Tibial nerve (tissue), 4 donors: Measurements from ENCODE around the gene TBC1D13. TPM values are rescaled to one million over a fixed set of nuclear protein-coding genes. Genes with fewer than 3 reads are reported as not detected.

ENCODE experiments used
- DNase-seq, 2 donors: peaks; one replicate each; pipeline ENCODE4 v3.0.0-alpha.2; 2019; ENCODE audit warnings: low spot score in 2 of 2
- H3K27ac ChIP-seq, 4 donors: fragments of 200-600 bp; sonication (generic) in 3 of 4; one replicate each; pipeline ENCODE4 v1.5.1; 2017 to 2019; ENCODE audit warnings: mild to moderate bottlenecking in 1 of 4
- H3K27me3 ChIP-seq, 2 donors: fragments of 200-600 bp; sonication (generic) in 1 of 2; one replicate each; pipeline versions ENCODE4 v1.5.1 to v1.6.0; 2017 to 2019
- H3K36me3 ChIP-seq, 3 donors: fragments of 200-600 bp; sonication (generic); one replicate each; pipeline ENCODE4 v1.5.1; 2018 to 2019
- H3K4me1 ChIP-seq, 4 donors: fragments of 200-600 bp; sonication (generic) in 3 of 4; one replicate each; pipeline ENCODE4 v1.5.1; 2017 to 2019
- H3K4me3 ChIP-seq, 4 donors: fragments of 200-600 bp; sonication (generic) in 3 of 4; one replicate each; pipeline ENCODE4 v1.5.1; 2017 to 2019; ENCODE audit warnings: mild to moderate bottlenecking in 1 of 4, moderate library complexity in 1 of 4
- H3K9me3 ChIP-seq, 4 donors: fragments of 200-600 bp; sonication (generic) in 3 of 4; one replicate each; pipeline ENCODE4 v1.5.1; 2017 to 2019
- EP300 ChIP-seq, 2 donors: sonication (generic); formaldehyde crosslinking; IDR thresholded peaks; one replicate each; pipeline ENCODE4 v1.6.1; 2017; ENCODE audit warnings: antibody characterized with exemption in 2 of 2, mild to moderate bottlenecking in 1 of 2
- POLR2A ChIP-seq, 2 donors: fragments of 450-650 bp; IDR thresholded peaks; one replicate each; pipeline ENCODE4 v1.6.1; 2017; ENCODE audit warnings: antibody characterized with exemption in 2 of 2, mild to moderate bottlenecking in 2 of 2, moderate library complexity in 2 of 2
- WGBS, 2 donors: methylation state at CpG; one replicate each; pipeline ENCODE4 v1.1.5; 2018; 5-methylcytosine and 5-hydroxymethylcytosine counted together
- total RNA-seq, 4 donors: library from RNA; depleted of rRNA; stranded (reverse); fragments of >200 nt; gene quantifications; one replicate each; pipeline ENCODE4 v1.1.0, GENCODE V29; 2016
- TF ChIP-seq, protein P1 (sequence below), 5 experiments: fragments of 200-600 bp in 3 of 5; fragments of 450-650 bp in 2 of 5; sonication (generic) in 3 of 5; IDR thresholded peaks; one replicate each; pipeline ENCODE4 v1.5.1; 2016 to 2019; ENCODE audit warnings: antibody characterized with exemption in 5 of 5, mild to moderate bottlenecking in 3 of 5, moderate library complexity in 2 of 5

TBC1D13 gene
- total RNA-seq, 4 donors from 2014 or later, result 15.1 to 23.7 (median 17.9) TPM

DNA sequence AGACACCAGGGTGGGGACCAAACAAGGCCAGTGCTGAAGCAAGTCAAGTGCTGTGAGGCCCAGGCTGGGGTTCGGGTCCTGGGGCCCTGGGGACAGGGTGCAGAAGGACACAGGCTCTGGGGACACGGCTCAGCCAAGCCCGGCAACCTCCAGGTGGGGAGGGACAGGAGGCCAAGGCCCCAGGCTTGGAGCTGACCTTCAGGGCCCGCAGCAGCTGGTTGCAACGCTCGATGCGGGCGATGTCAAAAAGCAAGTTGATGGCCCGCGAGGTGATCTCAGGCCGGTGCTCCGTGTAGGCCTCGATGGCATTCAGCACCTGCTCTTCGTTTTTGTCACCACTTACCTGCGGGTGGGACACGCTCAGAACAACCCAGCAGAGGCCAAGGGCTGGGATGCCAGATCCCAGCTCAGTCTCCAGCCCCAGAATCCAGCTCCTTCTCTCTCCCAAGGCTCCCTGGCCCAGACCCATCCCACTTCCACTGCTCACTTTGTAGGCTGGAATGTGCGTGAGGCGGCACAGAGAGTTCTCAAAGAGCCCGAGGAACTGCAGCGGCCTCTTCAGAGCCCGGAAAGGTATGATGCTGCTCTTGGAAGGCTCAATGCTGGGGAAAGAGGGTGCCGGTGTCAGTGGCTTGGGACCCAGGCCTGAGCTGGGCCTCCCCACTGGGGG is 36.0 kb upstream of the TBC1D13 start:
- 93 to 95% methylated on average over 22 of the region's 22 CpGs for WGBS, 2 donors
- Histone ChIP-seq H3K27me3 (no peaks in the 10 kb centered on the region), H3K36me3 (peaks cover 0 to 98% (median 7%) of the 10 kb centered on the region in 3 donors), H3K27ac (no peak overlapping the region), H3K9me3 (no peaks in the 10 kb centered on the region), H3K4me3 (no peak overlapping the region), H3K4me1 (no peaks in the 10 kb centered on the region)
- DNase-seq, result no peak
- TF ChIP-seq POLR2A (IDR thresholded peaks at IDR 0.05) (no peak), EP300 (IDR thresholded peaks at IDR 0.05) (no peak)
- TF ChIP-seq, protein P1, sequence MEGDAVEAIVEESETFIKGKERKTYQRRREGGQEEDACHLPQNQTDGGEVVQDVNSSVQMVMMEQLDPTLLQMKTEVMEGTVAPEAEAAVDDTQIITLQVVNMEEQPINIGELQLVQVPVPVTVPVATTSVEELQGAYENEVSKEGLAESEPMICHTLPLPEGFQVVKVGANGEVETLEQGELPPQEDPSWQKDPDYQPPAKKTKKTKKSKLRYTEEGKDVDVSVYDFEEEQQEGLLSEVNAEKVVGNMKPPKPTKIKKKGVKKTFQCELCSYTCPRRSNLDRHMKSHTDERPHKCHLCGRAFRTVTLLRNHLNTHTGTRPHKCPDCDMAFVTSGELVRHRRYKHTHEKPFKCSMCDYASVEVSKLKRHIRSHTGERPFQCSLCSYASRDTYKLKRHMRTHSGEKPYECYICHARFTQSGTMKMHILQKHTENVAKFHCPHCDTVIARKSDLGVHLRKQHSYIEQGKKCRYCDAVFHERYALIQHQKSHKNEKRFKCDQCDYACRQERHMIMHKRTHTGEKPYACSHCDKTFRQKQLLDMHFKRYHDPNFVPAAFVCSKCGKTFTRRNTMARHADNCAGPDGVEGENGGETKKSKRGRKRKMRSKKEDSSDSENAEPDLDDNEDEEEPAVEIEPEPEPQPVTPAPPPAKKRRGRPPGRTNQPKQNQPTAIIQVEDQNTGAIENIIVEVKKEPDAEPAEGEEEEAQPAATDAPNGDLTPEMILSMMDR (IDR thresholded peaks at IDR 0.05), result no peak

DNA sequence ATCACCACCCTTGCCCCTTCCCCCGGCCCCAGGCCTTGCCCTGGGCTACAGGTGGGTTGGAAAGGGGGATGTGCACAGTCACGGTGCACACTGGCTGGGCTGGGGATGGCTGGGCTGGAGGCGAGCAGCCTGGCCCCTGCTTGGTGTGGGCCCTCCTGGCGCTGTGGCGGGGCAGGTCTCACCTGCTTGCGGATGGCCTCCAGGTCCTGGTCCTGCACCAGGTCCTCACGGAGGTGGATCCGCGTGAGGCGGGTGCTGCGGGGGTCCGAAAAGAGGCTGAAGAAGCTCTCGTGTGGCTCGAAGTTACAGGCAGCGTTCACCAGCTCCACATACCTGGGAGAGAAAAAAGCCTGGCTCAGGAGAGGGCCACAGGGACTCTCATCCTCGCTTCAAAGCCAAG is 33.4 kb upstream of the TBC1D13 start:
- Histone ChIP-seq H3K36me3 (peaks cover 0 to 73% (median 7%) of the 10 kb centered on the region in 3 donors), H3K27me3 (no peaks in the 10 kb centered on the region), H3K9me3 (no peaks in the 10 kb centered on the region), H3K4me3 (no peak overlapping the region), H3K27ac (no peak overlapping the region), H3K4me1 (no peaks in the 10 kb centered on the region)
- 95 to 98% methylated on average over 14 to 16 of the region's 16 CpGs for WGBS, 2 donors
- no peak for DNase-seq
- TF ChIP-seq, protein P1 (IDR thresholded peaks at IDR 0.05), result no peak
- TF ChIP-seq EP300 (IDR thresholded peaks at IDR 0.05) (no peak), POLR2A (IDR thresholded peaks at IDR 0.05) (no peak)

DNA sequence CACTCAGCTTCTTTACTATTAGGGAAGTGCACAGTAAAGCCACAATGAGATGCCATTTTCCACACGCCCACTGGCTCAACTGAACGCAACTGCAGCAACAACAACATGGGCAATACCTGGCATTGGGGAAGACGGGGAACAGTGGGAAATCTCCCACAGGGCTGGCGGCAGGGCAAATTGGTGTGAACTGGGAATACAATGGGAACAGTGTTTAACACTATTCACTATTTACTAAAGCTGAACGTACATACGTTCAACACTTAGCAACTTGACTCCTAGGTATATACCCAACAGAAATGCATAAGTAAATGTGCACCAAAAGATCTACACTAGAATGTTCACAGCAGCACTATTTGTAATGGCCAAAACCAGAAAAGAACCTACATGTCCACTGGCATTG is 29.5 kb upstream of the TBC1D13 start:
- TF ChIP-seq POLR2A (IDR thresholded peaks at IDR 0.05), result no peak
- no peak for TF ChIP-seq EP300 (IDR thresholded peaks at IDR 0.05)
- TF ChIP-seq, protein P1 (IDR thresholded peaks at IDR 0.05), result no peak

GRCh38 chr9:128762671-128763449 is 24.2 kb upstream of the TBC1D13 start:
- no peaks in the 10 kb centered on the region for H3K9me3 ChIP-seq
- no peaks in the 10 kb centered on the region for H3K4me1 ChIP-seq
- no peak for DNase-seq
- TF ChIP-seq EP300 (IDR thresholded peaks at IDR 0.05), result no peak
- TF ChIP-seq POLR2A (IDR thresholded peaks at IDR 0.05), result no peak
- TF ChIP-seq, protein P1 (IDR thresholded peaks at IDR 0.05), result no peak
- peaks cover 0 to 49% (median 0%) of the 10 kb centered on the region in 3 donors for H3K36me3 ChIP-seq
- no peak overlapping the region for H3K27ac ChIP-seq
- WGBS, 2 donors, result 70% methylated on average over 9 of the region's 9 CpGs
- no peak overlapping the region for H3K4me3 ChIP-seq
- no peaks in the 10 kb centered on the region for H3K27me3 ChIP-seq

More for the DNA sequence above, 29.5 kb upstream of the TBC1D13 start:
- no peak overlapping the region for H3K27ac ChIP-seq
- no peak for DNase-seq
- WGBS, 2 donors, result 49 to 57% methylated on average over 6 of the region's 6 CpGs
- H3K27me3 ChIP-seq, result no peaks in the 10 kb centered on the region
- H3K36me3 ChIP-seq, result peaks cover 0 to 48% (median 6%) of the 10 kb centered on the region in 3 donors
- no peak overlapping the region for H3K4me3 ChIP-seq
- H3K9me3 ChIP-seq, result no peaks in the 10 kb centered on the region
- no peaks in the 10 kb centered on the region for H3K4me1 ChIP-seq

DNA sequence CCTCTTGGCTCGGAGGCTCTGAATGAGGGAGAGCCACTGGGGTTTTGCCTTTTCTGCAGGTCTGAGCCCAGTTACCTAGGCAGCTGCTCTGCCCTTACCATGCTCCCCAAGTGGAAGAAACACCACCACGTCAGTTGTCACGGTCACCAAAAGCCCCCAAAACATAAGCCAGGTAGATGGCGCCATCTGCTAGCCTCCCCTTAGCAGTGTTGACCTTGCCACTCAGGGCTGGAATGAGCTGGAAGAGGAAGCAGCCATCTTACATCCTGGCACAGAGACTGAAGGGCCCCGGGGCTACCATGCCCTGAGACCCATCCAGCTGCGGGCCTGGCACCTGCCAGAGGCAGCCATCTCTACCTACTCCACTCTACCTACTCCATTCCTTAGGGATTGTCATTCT is 22.7 kb upstream of the TBC1D13 start:
- Histone ChIP-seq H3K27ac (no peak overlapping the region), H3K27me3 (no peaks in the 10 kb centered on the region), H3K9me3 (no peaks in the 10 kb centered on the region), H3K4me1 (peaks cover 0 to 3% (median 0%) of the 10 kb centered on the region in 4 donors), H3K4me3 (no peak overlapping the region), H3K36me3 (peaks cover 0 to 48% (median 0%) of the 10 kb centered on the region in 3 donors)
- 84 to 86% methylated on average over 6 of the region's 6 CpGs for WGBS, 2 donors
- TF ChIP-seq, protein P1 (IDR thresholded peaks at IDR 0.05), result no peak
- TF ChIP-seq POLR2A (IDR thresholded peaks at IDR 0.05) (no peak), EP300 (IDR thresholded peaks at IDR 0.05) (no peak)
- DNase-seq, result no peak
